HG02885 (cell line): ENCODE measurements around the gene PACS1.

Source experiments
- ATAC-seq: cut with Tn5 transposase; IDR thresholded peaks from one replicate; pipeline ENCODE4 v1.9.1; 2021; ENCODE audit warnings: mild to moderate bottlenecking; ENCODE audit not compliant: unreplicated experiment, poor library complexity

Gene PACS1

DNA sequence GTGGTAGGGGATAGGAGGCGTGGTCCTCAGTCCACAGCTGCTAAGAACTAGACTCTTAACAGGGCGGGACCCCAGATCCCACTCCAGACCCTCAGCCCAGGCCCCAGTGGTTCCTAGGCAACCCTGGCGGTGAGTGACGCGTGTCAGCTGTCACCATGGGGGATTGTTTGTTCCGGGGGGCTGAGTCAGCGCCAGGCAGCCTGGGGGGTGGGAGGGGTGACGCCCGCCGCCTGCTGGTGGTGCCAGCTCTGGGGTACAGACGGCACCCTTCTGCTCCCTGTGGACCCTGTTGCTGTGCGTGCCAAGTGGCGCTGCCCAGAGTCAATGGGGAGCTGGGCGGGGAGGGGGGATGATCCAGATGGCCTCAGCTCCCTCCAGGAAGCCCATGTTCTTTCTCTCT, 210.4 kb downstream of the PACS1 start:
- ATAC-seq, result no peak

GRCh38 chr11:66281001-66281400, 210.9 kb downstream of the PACS1 start:
- ATAC-seq, result no peak

DNA sequence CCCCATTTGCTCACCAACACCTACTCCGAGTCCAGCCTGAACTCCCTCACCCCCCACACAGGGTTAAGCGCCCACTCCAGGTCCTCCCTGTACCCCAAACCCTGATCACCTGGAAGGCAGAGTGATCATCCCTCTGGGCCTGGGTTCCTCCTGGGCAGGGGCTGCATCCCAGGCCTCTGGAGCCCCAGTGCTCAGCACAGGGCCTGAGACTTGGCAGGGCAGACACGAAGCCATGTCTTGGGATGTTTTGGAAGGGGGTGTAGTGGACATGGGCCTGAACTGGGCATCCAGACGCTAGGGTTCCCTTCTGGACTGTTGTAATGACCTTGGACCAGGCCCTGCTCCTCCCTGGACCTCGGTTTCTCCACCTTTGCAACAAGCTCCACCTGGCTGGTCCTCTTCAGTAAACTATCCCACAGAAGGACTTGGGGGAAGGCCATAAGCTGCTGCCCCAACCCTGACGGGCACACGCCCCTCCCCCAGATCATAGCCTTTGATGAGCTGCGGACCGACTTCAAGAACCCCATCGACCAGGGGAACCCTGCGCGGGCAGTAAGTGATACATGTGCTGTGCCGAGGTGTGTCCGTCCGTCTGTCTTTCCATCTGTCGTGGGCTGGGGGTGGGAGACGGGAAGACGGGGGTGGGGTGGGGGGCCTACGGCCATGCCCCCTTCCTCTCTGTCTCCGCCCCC, 211.8 kb downstream of the PACS1 start:
- ATAC-seq, result no peak

DNA sequence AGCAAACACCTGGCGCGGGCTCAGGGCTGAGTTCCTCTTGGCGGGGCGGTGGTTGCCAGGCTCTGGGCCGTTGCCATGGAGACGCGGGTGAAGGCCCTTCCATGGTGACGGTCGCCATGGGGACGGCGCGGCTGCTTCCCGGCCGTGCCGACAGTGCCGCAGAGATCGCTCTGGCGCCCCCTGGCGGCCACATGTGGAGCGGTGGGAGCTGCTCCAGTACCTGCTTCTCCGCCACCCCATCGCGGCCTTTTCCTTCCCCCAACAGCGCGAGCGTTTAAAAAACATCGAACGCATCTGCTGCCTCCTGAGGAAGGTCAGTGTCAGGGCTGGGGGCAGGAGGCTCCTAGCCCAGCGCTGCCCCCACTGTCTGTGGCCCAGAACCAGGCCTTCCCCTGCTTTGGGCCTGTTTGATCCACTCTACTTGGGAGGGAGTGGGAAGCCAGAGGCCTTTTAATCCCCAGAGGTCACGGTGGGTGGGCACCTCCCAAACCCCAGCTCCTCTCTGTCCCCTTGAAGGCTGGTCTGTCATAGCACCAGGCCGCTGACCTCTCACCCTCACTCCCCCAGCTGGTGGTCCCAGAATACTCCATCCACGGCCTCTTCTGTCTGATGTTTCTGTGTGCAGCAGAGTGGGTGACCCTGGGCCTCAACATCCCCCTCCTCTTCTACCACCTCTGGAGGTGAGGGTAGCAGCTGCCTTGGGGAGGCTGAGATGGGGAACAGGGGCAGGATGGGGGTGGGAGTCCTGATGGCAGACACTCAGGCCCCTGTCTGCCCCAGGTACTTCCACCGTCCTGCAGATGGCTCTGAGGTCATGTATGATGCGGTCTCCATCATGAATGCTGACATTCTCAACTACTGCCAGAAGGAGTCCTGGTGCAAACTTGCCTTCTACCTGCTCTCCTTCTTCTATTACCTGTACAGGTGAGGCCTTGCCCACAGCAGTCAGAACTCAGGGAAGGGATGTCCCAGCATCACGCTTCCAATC, 212.7 kb downstream of the PACS1 start:
- peak; percentile 79 for ATAC-seq

DNA sequence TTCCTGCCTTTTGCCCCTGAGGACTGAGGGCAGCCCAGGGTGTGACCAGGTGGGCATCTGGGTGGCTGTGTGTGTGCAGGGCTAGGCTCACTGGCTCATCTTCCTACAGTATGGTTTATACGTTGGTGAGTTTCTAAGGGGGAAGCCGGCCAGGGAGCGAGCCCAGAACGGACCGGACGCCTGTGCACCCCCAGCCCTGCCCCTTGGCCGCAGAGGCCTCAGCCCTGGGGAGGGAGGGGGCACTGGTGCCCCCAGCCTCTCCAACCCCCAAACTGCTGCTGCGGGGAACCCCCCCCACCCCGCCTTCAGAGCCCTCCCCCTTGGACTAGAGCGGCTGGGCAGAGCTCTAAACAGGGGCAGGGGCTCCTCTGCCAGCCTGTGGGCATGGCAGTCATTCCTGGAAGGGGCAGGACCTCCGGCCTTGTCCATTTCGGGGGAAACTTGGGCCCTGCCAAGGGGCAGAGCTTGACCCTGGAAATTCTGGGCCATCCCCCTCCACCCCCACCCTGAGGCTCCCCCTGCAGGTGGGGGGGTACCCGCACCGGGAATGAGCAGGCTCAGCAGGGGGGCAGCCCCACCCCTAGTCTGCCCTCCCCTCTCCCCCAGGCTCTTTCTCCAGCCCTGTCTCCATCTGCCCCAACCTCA, 213.5 kb downstream of the PACS1 start:
- no peak for ATAC-seq

DNA sequence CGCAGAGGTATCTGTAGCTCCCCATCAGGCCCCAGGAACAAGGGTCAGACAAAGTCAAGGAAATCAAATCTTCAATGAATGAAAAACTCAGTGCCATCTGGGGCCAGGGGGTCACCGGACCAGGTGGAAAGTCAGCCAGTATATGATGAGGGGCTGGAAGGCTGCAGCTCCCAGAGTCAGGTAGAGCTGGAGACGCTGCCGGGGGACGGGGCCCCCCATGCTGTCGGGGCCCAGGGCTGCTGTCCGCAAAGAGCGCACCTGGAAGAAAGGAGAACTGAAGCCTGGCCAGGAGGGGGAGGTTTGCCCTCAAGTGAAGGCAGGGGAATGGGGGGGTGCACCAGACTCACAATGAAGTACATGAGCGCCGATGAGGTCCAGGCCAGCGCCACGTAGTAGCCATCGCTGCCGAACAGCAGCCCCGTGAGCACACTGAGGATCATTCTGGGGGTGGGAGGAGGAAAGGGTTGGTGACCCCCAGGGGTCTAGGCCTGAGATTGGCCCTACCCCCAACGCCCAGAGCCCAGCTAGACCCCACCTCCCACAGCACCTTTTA, 214.5 kb downstream of the PACS1 start:
- ATAC-seq, result no peak

GRCh38 chr11:66285250-66285947, 215.3 kb downstream of the PACS1 start:
- no peak for ATAC-seq

DNA sequence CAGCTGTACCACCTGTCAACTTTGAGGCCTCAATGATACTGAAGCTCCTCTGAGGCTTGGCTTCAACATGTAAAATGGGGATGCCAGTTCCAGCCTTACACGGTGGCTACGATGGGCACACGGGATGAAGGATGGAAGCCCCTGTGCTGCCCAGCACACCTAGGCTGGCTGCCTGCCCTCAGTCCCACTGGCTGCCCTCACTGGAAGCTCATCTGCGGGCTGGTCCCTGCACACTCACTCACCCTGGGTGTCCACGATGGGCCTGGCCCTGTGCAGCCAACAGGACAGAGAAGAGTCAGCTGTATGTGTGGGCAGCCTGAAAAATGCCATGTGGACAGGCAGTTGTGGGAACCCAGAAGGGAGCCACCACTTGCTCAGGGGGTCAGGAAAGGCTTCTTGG, 216.6 kb downstream of the PACS1 start:
- ATAC-seq, result no peak

DNA sequence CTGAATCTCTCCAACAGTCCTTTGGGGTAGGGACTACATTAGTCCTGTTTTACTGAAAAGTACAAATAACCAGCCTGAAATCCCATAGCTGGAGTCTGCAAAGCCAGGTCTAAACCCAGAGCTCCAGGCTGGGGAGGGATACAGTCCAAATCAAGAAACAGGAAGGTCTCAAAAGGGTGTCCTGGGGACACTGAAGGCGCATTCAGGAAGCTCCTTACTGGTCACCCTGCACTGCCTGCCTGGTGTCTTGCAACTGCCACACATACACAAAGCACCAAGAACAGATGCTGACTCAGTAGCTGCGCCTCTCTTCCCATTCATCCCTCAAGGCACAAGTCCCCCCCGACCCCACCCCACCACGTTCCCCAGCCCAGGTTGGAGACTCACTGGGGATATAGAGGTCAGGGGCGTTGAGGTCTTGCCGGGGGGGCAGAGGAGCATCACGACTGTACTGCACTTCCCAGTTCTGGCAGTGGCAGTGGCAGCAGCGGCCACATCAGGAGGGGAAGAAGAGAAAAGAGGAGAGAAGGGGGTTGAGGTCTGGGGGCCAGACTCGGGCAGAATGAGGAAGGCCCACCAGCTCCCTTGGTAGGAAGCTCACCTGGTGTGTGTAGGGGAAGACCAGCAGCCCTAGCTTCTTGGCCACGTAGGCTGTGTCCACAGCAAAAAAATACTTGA, 217.3 kb downstream of the PACS1 start:
- ATAC-seq, result no peak

- ATAC-seq, result no peak
Observed at GRCh38 chr11:66287889-66288670, 218.0 kb downstream of the PACS1 start.

DNA sequence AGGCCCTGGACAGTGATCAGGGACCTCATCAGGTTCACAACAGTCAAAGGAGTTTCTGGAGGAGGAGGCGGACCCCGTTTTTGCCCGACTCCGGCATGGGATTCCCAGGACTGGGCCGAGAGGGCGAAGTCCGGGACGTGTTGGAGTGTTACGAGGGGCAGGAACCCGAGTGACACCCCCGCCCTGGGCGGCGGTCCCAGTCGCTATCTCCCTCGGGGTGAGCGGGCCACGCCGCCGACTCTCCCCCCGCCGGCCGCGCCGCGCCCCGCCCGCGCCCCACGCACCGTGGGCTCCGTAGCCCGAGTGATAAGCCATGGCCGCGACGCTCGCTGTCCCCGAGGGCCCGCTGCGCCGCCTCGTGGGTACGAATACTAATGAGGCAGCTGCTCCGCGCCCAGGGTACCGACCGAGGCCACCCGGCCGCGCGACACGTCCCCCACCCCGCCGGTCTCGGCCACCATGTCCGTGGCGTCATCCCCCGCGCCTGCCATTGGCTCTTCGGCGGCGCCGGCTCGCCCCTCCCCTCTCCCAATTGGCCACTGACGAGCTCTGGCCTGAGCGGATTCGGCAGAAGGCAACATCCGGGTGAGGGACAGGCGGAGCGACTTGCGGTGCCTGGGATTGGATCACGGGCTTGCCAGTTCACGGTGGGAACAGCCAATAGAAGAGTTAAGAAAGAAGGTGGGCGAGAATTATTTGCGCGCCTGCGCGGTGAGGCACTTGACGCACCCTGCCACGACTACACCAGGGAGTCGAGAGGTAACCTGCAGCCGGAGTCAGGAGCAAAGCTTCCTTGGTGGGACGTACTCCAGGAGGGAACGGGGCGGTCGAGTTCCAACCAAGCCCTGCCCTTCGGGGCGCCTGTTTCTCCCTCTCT, 218.8 kb downstream of the PACS1 start, which contains the start of gene YIF1A:
YIF1A (minus strand) TSS at position 473 of the 877 bp plus-strand sequence; CDS start at position 315, 158 bp downstream.
- ATAC-seq, result peak; percentile 94

- ATAC-seq, result peak; percentile 39
Observed at GRCh38 chr11:66289548-66290329, 219.7 kb downstream of the PACS1 start.

DNA sequence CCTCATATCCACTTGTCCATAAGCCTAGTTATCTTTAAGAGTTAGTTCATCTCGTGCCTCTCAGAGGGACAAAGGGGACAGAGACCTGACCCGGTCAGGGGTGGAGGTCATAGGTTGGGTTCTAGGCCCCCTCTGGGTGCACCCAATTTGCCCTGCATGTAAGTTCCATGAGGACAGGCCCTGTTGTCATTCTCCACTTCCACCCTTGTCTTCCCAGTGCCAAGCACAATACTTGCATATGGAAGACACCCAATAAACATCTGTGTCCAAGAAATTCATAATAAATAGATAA, 220.2 kb downstream of the PACS1 start:
- ATAC-seq, result no peak

DNA sequence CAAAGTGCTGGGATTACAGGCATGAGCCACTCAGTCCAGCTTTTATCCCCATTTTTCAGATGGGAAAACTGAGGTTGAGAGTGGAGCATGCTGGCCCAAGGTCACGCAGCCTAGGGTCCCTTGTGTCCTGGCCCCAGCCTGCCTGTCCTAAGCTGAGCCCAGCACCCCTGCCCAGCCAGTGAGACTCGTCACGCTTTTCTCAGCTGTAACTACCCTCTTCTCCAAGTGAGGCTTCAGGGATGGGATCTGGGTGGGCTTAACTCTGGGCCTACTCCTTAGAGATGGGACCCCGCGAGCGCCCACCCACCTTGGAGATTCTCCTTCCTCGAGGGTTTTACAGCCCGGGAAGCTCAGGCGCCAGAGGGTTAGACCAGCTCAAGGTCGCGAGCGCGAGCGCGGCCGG, 221.2 kb downstream of the PACS1 start:
- ATAC-seq, result no peak

- ATAC-seq, result no peak
Observed at GRCh38 chr11:66291706-66292542, 221.9 kb downstream of the PACS1 start, which contains the start of gene TMEM151A. TMEM151A (plus strand) TSS chr11:66291894; CDS start chr11:66292014, 120 bp downstream.
